Left hindlimb (tissue), 1 donor: ENCODE measurements around the gene ZBTB16.

Experiments
- DNase-seq: peaks from one replicate; pipeline ENCODE4 v3.0.0-alpha.2; 2018

Gene ZBTB16

DNA sequence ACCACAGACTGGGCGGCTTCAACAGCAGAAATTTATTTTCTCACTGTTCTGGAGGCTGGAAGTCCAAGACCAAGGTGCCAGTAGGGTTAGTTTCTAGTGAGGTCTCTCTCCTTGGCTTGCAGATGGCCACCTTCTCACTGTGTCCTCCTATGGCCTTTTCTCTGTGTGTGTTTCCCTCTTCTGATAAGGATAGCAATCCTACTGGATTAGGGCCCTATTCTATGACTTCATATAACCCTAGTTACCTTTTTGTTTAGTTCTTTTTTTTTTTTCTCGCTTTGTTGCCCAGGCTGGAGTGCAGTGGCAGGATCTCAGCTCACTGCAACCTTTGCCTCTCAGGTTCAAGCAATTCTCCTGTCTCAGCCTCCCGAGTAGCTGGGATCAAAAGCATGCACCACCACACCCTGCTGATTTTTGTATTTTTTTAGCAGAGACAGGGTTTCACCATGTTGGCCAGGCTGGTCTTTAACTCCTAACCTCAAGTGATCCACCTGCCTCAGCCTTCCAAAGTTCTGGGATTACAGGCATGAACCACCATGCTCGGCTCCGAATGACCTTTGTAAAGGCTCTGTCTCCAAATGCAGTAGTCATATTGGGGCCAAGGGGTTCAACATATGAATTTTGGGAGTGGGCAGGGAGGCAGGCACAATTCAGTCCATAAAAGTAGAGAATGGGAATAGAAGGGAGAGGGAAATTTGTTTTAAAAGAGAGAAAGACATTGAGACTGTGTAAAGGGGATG, 211.2 kb downstream of the ZBTB16 start:
- no peak for DNase-seq

DNA sequence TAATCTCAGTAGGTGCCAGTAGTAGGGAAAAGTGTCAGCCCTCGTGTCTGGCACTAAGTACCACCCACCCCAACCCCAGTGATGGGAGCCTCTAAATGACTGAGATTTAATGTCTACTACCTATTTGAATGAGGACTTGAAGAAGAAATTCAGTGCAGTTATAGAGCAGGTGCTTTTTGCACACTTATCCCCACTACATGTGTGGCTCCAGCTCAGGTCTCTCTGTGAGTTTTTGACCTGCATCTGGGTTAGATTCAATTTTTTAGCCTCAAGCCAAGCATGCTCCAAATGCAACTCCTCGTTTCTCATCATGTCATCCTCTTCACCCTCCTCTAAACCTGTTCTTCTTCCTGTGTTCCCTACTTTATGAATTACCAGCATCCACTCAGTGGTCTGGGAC, 211.8 kb downstream of the ZBTB16 start:
- no peak for DNase-seq

DNA sequence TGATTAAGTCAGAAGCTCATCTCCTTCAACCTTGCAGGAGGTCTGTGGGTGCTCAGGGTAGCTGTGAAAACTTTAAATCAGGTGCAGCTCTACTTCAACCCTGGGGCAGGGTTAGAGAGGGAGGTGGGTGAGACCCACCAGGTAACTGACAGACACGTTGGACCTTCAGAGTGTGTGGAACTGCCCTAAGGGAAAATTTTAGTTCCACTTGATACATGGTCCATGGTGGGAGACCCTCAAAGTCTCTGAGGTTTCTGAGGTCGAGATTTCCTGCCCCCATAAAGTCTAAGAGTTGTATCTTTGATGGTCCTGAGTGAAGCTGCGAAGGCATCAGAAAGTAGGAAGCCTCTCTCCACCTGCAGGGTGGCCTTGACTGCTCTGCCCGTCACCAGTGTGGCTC, 212.8 kb downstream of the ZBTB16 start:
- no peak for DNase-seq

DNA sequence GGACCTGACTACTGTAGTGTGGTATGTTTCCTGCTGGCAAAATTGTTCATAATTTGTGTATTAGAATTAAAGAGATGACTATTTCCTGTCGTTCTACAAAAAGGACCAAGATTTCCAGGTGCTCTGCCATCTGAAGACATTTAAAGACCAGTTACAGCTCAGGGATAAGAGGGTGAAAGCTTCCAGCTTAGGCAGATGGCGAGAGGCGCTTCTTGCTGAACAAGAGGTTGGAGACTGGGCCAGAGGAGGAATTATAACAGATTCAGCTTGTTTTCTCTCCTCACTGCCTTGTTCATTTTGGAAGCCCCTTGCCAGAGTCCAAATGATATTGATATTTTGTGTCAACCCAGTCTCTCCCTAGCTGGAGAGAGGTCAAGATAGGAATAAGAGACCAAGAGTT, 213.6 kb downstream of the ZBTB16 start:
- DNase-seq, result no peak

DNA sequence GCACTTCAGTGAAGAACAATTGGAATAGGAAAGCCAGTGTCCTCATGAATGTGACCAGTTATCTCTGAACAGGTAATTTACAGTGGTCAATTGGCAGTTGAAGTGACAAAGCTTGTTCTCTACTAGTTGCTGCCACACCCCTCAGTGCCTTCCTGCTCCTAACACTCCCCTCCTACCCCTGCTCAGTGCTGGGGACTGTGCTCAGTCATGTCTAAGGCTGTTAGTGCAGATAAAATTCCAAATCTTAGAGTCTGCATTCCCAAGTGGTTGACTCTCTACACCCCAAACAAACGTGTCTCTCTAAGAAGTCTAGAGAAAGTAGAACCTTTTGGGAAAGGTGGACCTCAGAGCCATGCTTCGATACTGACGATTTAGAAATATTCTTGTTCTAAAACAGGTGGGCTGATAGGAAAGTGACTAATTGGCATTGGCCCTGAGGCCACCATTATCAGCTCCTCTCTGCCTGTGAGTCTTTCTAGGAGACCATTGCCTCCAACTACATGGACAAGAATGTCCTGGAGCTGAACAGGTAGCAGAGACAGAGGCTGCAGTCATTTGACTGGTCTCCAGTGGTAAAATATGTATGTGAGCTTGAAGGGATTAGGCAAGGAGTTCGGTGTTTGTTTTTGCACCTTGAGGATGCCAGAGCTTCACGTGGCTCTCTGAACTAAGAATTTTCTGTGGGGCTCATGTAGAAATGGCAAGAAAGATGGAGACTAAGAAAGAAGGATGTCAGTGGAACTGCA, 214.6 kb downstream of the ZBTB16 start:
- DNase-seq, result no peak

DNA sequence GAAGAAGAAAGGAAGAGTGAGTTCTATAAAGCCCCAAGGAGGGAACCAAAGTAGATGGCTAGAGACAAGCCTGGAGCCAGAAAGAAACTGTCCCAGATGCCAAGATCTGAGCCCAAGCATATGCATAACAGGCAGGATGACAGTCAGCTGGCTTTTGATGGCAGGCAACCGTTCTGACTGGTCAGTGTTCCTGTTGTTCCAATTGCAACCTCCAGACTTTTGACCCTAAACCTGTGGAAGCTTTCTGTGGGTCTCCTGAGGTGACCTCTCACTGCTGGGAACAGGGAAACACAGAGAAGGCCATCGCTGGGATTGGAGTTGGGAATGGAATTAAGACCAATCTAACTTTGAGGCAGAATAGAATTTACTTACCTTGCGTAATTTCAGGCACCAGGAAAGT, 215.1 kb downstream of the ZBTB16 start:
- no peak for DNase-seq

DNA sequence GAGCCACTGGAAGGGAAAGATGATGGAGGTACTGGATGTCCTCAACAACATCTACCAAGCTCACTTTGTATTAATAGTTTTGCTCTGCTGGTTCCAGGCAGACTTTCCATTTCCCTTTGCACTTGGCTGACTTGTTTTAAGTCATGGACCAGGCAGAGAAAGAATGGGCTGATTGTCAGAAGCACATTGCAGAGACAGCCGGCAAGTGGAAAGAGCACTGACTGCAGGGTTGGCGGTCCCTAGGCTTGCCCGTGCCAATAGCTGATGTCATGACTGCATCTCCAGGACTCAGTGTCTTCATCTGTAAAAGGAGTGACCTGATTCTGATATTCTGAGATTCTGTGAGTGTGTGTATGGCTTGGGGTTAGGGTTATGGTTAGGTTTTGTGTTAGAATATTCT, 215.8 kb downstream of the ZBTB16 start:
- no peak for DNase-seq

DNA sequence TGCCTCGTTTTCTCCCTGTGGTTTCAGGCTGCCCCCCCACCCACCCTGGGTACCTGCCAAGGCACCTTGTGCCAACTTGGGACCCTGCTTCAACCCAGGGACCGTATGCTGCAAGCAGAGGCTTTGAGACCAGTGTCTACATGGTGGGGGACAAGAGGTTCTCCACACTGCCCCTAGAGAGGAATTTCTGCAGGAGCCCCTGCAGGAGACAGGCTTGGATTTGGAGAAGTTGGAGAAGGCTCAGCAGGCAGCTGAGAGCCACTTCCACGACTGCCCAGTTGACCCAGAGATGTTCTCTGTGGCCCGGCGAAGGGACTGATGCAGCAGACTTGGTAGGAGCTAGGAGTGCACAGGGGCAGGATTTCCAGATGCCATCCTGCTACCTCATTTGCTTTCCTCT, 216.6 kb downstream of the ZBTB16 start:
- no peak for DNase-seq

DNA sequence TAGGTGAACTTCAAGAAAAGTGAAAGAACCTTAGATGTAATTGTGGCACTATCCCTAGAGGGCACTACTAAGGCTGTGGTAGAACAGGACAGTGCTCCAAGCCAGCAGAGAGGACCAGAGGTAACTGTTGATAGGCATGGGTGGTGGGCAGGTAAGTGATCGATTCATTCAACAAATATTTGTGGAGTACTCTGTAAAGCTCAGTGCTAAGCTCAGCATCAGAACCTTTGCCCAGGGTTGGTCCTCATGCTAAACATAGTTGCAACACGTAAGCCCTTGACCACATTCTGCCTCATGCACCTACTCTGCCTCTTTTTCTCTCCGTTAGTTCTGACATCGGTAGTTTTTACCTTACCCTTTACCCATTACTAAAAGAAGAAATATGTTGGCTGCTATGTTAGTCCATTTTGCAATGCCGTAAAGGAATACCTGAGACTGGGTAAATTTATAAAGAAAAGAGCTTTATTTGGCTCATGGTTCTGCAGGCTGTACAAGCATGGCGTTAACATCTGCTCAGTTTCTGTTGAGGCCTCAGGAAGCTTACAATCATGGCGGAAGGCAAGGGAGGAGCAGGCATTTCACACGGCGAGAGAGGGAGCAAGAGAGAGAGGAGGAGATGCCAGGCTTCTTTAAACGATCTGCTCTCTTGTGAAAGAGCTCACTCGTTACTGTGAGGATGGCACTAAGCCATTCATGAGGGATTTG, 218.3 kb downstream of the ZBTB16 start:
- no peak for DNase-seq

DNA sequence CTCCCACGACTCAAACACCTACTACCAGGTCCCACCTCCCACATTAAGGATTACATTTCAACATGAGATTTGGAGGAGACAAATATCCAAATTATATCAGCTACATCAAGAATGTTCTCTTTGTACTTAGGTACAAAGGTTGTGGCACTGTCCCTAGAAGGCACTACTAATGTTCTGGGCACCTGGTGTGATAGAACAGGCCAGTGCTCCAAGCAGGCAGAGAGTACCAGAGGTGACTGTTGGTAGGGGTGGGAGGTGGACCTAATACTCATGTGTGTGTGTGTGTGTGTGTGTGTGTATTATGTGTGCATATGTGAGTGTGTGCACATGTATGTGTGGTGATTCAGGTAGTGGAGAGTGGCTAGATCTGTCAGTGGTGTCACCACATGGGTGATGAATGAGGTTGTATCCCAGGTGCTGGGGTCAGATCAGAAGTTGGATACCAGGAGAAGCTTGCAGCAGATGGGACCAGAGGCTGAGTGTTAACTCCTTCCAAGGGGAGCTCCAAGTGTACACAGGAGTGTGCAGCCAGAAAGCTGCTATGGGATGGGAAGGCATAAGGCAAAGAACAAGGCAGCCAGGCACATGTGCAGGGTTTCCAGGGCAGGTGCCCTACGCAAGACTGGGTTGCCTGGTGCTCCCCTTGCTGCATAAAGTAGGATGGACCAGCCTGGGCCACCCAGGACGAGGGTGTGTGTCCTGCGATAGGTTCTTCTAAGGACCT, 219.0 kb downstream of the ZBTB16 start:
- no peak for DNase-seq

DNA sequence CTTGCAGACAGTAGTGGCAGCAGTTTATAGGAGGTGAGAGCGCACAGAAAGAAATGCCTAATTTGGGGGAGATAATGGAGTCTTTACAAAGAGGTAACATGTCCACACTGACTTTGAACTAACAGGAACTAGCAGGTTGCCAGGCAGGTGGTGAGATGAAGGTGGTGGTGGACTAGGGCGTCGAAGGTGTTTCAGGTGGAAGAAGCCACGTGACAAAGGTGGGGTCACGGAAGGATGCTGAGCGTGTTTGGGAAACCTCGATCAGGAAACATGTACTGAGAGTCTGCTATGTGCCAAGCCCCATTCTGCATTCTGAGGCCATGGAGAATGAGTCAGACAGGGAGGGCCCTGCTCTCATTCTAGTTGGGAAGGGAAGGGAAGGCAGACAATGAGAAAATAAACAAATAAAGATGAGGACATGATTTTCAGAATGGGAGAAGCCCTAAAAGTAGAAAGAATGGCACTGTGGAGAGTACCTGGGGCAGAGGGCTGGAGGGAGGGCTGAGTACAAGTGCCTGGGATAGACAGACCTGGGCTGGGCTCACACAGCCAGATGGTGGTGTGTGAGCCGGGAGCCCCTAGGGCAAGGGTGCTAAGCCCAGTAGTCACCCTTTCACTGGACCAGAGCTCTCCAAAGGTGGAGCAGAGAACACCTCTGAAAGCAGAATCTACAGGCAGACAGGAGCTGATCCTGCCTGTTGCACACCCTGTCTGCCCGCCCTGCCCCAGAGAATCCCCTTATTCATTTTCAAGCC, 220.5 kb downstream of the ZBTB16 start:
- no peak for DNase-seq

DNA sequence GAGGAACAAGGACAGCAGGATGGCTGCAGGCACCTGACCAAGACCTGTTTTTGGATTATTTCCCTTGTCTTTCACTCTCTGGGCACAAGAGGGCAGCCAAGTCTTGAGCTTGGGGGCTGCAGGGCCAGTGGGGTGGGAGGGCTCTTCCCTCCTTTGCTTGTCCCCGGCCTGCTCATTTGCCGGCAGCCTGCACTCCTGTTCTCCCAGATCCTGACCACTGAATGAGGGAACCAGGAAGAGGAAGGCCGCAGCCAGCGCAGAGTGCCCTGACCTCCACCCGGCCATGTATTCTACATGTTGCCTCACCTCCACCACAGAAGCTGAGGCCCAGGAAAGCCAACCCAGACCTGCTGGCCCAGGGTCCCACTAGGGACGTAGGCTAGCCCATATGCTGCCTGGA, 221.2 kb downstream of the ZBTB16 start:
- DNase-seq, result peak; percentile 73

DNA sequence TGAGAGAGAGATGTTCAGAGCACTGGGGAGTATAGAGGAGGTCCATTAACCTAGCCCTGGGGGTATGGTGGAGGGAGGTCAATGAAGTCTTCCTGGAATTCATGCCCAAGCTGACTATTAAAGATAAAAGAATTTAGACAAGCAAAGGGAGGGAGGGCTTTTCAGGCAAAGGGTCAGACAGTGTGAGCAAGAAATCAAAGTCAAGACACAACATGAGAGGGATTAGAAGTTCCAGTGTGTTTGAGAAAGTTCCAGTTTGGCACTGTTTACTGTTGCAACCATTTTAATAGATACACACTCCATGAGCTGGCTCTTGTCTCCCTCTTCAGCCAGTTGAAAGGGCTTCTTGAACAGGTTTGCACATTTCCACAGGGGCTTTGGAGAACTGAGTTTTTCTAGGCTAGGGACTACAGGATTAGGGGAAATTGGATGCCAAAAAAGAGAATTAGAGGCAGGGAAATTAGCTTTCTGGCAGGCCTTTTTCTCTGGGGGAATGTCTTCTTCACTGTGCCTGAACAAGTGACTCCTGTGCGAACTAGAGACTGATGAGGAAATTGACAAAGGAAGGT, 222.0 kb downstream of the ZBTB16 start:
- DNase-seq, result no peak

DNA sequence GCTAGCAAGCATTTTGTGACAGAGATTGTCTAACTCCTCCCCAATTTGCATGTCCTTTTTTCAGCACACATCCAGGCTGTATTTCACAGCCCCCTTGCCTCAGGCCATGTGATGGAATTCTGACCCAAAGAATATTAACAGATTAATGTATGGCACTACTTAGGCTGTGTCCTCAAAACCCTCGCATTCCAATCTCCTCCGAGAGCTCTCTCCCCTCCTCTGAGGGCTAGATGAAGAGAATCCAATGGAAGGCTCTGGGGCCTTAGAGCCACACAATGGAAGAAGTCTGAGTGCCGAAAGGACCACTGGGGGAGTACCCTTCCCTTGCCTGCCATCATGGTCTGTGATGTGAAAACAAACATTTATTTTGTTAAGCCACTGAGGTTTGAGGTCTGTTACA, 223.0 kb downstream of the ZBTB16 start:
- DNase-seq, result no peak

DNA sequence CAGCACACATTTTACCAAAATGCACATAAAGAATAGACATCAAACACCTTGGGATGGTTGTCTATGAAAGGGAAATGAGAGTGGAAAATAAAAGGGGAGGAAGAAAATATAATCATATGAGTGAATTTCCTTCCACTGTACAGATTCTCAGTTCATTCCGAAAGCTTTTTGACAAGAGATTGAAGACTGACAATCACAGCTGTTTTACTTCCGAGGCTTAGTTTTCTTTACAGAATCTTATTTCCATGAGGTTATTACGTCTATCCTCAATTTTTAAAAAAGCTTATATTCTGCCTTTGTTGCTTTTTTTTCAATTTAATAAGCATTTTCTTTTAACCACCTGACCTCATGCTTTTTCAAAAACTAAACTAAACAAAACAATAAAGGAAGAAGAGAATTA, 223.9 kb downstream of the ZBTB16 start:
- DNase-seq, result no peak

DNA sequence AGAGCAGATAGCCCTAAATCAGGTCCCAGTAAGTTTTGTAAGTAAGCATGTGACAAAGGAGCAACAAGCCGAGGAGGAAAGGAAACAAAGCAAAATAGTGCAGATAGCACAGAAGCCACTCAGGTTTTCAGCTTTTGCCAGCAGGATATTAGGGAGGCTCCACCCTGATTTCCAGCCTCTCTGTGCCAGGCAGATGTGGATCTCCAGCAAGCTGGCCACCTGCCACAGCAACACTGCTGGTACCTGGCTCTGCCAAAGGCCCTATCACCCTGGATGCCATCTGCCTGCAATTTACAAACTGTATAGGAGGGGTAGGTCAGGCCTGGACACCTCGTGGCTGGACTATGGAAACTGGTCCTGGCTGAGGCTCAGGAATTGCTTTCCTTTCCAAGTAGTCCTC, 224.5 kb downstream of the ZBTB16 start:
- no peak for DNase-seq

DNA sequence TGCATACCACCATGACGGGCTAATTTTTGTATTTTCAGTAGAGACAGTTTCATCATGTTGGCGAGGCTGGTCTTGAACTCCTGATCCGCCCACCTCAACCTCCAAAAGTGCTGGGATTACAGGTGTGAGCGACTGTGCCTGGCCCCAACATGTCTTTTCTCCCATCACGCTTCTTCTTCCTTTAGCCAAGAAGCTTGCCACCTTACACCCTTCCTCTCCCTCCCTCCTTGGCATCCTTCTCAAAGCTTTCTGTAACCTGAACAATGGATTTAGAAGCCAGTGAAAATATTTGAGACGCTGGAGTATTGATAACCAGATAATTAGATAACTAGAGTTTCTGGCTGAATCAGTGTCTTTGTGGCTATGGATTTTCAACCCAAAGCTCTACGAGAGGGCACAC, 225.4 kb downstream of the ZBTB16 start:
- DNase-seq, result no peak

DNA sequence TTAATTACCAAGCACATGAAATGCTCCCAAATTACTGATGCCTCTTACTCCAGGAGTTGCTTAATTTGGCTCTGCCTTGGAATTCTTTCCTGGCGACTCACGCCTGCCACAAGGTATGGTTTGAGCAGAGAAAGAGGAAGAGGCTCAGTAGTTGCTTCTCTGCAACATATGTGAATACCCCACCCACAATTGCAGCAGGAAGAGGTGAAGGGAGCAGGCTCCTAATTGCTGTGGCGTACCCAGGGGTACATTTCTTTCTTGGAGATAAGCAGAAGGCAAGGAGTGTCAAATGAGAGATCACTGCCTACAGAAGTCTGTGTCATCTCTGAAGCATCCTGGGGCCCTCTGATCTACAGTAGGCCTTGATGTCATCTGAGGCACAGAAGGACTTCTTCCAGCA, 226.1 kb downstream of the ZBTB16 start:
- no peak for DNase-seq

DNA sequence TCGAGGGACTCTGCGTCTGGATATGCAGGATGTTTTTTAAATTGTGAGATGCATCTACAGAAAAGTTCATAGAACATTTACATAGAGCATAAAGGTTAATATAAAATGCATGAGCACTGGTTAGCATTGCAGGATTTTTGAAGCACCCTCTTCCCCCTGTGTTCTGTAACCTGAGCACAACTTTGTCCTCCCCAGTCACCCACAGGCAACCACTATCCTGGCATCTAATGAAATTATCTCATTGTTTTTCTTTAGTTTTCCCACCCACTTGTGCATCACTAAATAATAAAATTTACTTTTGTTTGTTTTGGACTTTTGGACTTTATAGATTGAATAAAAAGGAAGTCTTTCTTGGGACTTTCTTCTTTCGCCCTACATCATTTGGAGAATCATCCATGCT, 226.7 kb downstream of the ZBTB16 start:
- DNase-seq, result no peak

DNA sequence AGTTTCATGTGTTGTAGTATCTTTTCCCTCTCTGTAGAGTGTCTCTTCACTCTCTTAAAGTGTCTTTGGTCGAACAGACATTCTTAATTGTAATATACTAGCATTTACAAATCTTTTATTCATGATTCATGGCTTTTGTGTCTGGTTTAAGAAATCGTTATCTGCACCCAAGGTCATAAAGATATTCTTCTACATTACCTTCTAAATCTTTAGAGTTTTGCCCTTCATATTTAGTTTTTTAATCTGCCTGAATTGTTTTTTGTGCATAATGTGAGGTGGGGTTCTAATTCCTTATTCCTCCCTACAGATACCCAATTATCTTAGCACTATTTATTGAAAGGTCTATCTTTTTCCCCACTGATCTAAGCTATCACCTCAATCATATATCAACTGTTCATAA, 227.6 kb downstream of the ZBTB16 start:
- no peak for DNase-seq

DNA sequence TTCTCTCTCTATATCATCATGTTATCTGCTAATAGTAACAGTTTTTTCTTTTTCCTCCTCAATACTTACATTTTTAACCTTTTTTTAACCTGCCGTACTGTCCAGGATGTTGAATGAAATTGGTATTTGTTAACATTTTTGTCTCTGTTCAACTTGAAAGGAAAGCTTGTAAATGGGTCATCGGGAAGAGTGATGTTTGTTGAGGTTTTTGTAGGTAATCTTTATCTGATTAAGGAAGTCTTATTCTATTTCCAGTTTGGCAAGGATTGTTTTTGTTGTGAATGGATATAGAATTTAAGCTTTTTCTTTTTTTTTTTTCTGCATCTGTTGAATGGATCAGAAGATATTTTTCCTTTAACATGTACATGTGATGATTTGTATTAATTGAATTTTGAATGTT, 228.6 kb downstream of the ZBTB16 start:
- no peak for DNase-seq

DNA sequence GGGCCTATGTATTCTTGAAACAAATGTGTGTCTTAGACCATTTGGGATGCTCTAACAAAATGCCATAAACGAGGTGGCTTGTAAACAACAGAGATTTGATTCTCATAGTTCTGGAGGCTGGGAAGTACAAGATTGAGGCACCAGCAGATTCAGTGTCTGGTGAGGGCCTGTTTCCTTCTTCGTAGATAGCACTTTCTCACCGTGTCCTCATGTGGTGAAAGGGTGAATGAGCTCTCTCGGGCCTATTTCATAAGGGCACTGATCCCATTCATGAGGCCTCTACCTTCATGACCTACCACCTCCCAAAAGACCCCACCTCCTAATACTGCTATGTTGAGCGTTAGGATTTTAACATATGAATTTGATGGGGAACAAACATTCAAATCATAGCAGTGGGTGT, 230.3 kb downstream of the ZBTB16 start:
- no peak for DNase-seq
